Progenitor cell of endocrine pancreas (in vitro differentiated cells): ENCODE measurements around the gene CEP135. TPM values are rescaled to one million over a fixed set of nuclear protein-coding genes. Genes with fewer than 3 reads are reported as not detected.
"Not testable (repeated sequence)": the region's sequence is repeated elsewhere in the genome, so short reads cannot be mapped to it uniquely, and the experiment has no call there.

Experiments used
- DNase-seq: peaks from one replicate; pipeline ENCODE4 v3.0.0; 2021; ENCODE audit warnings: low spot score; ENCODE audit not compliant: unreplicated experiment
- H3K27ac Mint-ChIP-seq: 2 replicates; pipeline ENCODE4 v1.8.0; 2021; ENCODE audit warnings: mild to moderate bottlenecking, moderate library complexity, mixed read lengths
- H3K27me3 Mint-ChIP-seq: 2 replicates; pipeline ENCODE4 v1.8.0; 2021; ENCODE audit warnings: mixed read lengths
- H3K36me3 Mint-ChIP-seq: 2 replicates; pipeline ENCODE4 v1.8.0; 2022; ENCODE audit warnings: mixed read lengths; ENCODE audit not compliant: insufficient read depth
- H3K4me1 Mint-ChIP-seq: 2 replicates; pipeline ENCODE4 v1.8.0; 2021; ENCODE audit warnings: low read depth, mixed read lengths
- H3K4me3 Mint-ChIP-seq: 2 replicates; pipeline ENCODE4 v1.8.0; 2021; ENCODE audit warnings: low read depth, mild to moderate bottlenecking, moderate library complexity, mixed read lengths
- H3K9me3 Mint-ChIP-seq: 2 replicates; pipeline ENCODE4 v1.8.0; 2021; ENCODE audit warnings: low read depth, mixed read lengths
- total RNA-seq: library from RNA; stranded (reverse); gene quantifications from 2 replicates; pipeline ENCODE4 v1.2.1, GENCODE V29; 2021
- TF ChIP-seq, protein P1 (sequence below): fragments of 200-600 bp; sonication (generic); IDR thresholded peaks from one replicate; pipeline ENCODE4 v1.5.0; 2021; ENCODE audit warnings: antibody characterized with exemption, mild to moderate bottlenecking; ENCODE audit not compliant: unreplicated experiment

The CEP135 gene
- total RNA-seq, 1 donor from 2014 or later: 15.5 TPM

DNA sequence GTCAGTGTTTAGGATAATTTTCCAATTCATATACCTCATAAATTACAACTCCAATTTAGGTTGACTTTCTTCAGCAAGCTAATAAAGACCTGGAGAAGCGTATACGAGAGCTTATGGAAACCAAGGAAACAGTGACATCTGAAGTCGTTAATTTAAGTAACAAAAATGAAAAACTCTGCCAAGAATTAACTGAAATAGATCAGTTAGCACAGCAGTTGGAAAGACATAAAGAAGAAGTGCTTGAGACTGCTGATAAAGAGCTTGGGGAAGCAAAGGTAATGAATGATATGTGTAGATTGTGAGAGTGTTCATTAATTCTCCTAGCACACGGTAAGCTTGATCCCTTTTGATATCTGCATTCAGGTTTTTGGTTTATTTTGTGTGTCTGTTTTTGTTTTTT is 16.8 kb downstream of the CEP135 start:
- H3K9me3 Mint-ChIP-seq: no peaks in the 10 kb centered on the region
- no peak overlapping the region for H3K4me3 Mint-ChIP-seq
- TF ChIP-seq, protein P1, sequence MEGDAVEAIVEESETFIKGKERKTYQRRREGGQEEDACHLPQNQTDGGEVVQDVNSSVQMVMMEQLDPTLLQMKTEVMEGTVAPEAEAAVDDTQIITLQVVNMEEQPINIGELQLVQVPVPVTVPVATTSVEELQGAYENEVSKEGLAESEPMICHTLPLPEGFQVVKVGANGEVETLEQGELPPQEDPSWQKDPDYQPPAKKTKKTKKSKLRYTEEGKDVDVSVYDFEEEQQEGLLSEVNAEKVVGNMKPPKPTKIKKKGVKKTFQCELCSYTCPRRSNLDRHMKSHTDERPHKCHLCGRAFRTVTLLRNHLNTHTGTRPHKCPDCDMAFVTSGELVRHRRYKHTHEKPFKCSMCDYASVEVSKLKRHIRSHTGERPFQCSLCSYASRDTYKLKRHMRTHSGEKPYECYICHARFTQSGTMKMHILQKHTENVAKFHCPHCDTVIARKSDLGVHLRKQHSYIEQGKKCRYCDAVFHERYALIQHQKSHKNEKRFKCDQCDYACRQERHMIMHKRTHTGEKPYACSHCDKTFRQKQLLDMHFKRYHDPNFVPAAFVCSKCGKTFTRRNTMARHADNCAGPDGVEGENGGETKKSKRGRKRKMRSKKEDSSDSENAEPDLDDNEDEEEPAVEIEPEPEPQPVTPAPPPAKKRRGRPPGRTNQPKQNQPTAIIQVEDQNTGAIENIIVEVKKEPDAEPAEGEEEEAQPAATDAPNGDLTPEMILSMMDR: no peak
- no peak overlapping the region for H3K27ac Mint-ChIP-seq
- H3K4me1 Mint-ChIP-seq: no peaks in the 10 kb centered on the region
- H3K36me3 Mint-ChIP-seq: peaks cover 11% of the 10 kb centered on the region
- H3K27me3 Mint-ChIP-seq: no peaks in the 10 kb centered on the region
- DNase-seq: no peak

DNA sequence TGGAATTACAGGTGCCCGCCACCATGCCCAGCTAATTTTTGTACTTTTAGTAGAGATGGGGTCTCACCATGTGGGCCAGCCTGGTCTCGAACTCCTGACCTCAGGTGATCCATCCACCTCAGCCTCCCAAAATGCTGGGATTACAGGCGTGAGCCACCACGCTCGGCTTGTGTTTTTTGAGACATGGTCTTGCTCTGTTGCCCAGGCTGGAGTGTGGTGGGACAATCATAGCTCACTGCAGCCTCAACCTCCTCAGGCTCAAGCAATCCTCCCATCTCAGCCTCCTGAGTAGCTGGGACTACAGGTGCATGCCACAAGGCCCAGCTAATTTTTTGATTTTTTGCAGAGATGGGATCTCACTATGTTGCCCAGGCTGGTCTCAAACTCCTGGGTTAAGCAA is 17.6 kb downstream of the CEP135 start:
- H3K36me3 Mint-ChIP-seq: peaks cover 11% of the 10 kb centered on the region
- H3K9me3 Mint-ChIP-seq, H3K4me3 Mint-ChIP-seq, H3K27ac Mint-ChIP-seq, H3K4me1 Mint-ChIP-seq, DNase-seq, H3K27me3 Mint-ChIP-seq: not testable (repeated sequence)

DNA sequence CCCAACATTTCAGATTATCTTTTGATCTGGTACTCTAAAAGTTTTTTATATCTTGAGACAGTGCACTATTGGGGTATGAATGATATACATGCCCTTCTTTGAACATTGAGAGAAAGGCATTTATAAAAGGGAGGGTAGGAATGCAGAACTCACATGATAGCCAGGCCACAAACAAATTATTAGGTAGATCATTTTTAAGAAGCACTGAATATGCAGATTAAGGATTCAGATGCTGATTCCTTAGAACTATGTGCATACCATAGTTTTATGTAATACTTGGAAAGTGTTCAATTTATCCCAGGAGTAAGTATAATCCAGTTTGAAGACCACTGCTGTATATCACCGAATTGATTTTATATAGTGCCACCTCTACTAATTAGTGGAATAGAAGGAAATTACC is 18.6 kb downstream of the CEP135 start:
- no peak for DNase-seq
- Mint-ChIP-seq H3K27me3 (no peaks in the 10 kb centered on the region), H3K9me3 (no peaks in the 10 kb centered on the region), H3K27ac (no peak overlapping the region), H3K4me3 (no peak overlapping the region), H3K36me3 (peaks cover 7% of the 10 kb centered on the region), H3K4me1 (no peaks in the 10 kb centered on the region)
- TF ChIP-seq, protein P1: no peak

DNA sequence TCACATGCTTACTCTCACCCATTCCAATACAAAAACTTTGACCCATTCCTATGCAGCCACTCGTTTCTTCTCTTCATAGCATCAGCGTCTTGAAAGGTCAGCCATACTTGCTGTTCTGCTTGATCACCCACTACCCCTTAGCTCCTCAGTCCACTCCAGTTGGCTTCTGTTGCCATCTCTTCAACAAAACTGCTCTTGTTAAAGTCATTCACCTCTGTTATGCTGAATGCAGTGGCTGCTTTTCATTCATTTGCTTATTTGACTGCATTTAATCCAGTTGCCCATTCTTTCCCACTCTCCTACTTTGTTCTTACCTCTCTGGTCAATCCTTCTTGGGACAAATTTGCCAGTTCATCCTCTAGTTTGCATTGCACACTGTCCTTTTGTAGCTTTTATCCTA is 24.9 kb downstream of the CEP135 start:
- Mint-ChIP-seq H3K36me3 (peaks cover 4% of the 10 kb centered on the region), H3K27me3 (no peaks in the 10 kb centered on the region), H3K27ac (no peak overlapping the region), H3K9me3 (no peaks in the 10 kb centered on the region), H3K4me1 (no peaks in the 10 kb centered on the region), H3K4me3 (no peak overlapping the region)
- TF ChIP-seq, protein P1: no peak
- no peak for DNase-seq

DNA sequence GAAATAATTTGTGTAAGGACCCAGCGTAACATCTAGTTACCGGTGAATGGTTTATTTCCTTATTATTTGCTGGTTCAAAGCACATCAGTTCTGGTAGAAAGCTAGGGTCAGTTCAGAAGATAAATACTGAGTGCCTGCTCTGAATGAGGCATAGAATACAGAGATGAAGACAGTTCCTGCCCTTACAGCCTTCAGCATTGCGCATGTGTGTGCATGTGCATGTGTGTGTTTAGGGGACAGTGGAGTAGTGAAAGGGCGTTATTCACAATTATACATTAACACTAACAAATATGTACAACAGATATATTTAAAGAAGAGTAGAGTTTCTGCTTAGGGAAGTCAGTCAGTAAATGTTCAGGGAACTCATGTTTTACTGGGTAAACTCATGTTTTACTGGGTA is 29.1 kb downstream of the CEP135 start:
- TF ChIP-seq, protein P1: no peak
- DNase-seq: no peak
- H3K27ac Mint-ChIP-seq: no peak overlapping the region
- H3K9me3 Mint-ChIP-seq: no peaks in the 10 kb centered on the region
- no peaks in the 10 kb centered on the region for H3K27me3 Mint-ChIP-seq
- H3K4me1 Mint-ChIP-seq: no peaks in the 10 kb centered on the region
- H3K36me3 Mint-ChIP-seq: peaks cover 5% of the 10 kb centered on the region
- H3K4me3 Mint-ChIP-seq: no peak overlapping the region

DNA sequence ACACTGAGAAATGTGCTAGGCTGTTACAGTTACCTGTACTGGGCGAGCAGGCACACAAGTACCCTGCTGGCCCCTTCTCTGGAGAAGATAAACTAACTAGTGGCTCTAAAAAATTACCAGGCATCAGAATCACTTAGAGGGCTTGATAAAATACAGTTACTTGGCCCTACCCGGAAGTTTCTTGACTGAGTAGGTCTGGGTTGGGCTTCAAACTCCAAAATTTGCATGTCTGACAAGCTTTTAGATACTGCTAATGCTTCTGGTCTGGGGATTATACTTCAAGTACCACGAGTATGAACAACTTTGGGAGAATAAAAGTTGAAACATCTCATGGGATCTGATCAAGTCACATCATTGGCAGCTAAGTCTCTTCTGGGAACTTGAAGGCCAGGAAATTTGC is 30.8 kb downstream of the CEP135 start:
- H3K27me3 Mint-ChIP-seq: no peaks in the 10 kb centered on the region
- no peak overlapping the region for H3K27ac Mint-ChIP-seq
- no peak overlapping the region for H3K4me3 Mint-ChIP-seq
- peaks cover 3% of the 10 kb centered on the region for H3K36me3 Mint-ChIP-seq
- H3K4me1 Mint-ChIP-seq: peaks cover 2% of the 10 kb centered on the region
- TF ChIP-seq, protein P1: no peak
- no peaks in the 10 kb centered on the region for H3K9me3 Mint-ChIP-seq
- DNase-seq: no peak
